Limb (tissue), 2 donors: ENCODE data around the gene ARFRP1.

Source experiments
- DNase-seq, 2 donors: peaks; one replicate each; pipeline ENCODE4 v3.0.0-alpha.2; 2016; ENCODE audit errors: extremely low spot score in 2 of 2

ARFRP1 gene

DNA sequence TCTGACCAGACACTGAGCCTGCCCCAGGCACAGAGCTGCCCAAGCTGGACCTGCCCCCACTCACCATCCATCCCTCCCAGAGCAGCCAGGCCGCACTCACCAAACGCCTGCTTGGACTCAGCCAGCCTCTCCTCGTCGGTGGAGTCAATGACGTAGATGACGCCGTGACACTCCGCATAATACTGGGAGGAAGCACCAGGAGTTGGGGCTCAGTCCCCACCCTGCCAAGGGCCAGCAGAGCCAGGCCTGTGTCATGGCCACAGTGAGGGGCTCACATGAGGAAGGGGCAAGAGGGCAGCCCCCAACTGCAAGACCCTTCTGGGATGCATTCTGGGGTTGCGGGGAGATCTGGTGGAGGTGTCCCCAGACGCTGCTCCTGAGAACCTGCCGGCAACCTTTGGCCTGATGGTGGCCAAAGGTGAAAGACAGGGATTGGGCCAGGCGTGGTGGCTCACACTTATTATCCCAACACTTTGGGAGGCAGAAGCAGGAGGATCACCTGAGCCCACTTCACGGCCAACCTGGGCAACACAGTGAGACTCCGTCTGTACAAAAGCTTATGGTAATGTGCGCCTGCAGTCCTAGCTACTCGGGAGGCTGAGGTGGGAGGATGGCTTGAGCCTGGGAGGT is 5.6 kb downstream of the ARFRP1 start:
- no peak for DNase-seq

- DNase-seq: peak in 1 of 2 donors; percentile 33
Observed at GRCh38 chr20:63701329-63702035, 6.3 kb downstream of the ARFRP1 start.

DNA sequence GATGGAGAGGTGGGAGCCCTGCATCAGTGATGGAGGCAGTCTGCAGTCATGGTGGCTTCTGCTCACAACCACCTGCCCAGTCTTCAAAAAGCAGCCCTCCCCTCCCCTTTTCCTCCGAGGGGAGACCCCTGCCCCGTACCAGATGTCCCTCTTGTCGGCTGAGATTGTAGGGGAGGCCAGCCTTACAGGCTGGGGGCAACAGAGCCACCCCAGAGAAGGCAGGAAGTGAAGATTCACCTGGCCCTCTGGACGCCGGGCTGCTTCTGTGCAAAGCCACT is 6.8 kb downstream of the ARFRP1 start:
- no peak for DNase-seq

GRCh38 chr20:63700199-63701050 is 7.4 kb downstream of the ARFRP1 start:
- DNase-seq: no peak

GRCh38 chr20:63699466-63700198 is 8.1 kb downstream of the ARFRP1 start:
- peak in 1 of 2 donors; percentile 45 for DNase-seq

- DNase-seq: peak in 1 of 2 donors; percentile 50
Observed at GRCh38 chr20:63698739-63699465, 8.9 kb downstream of the ARFRP1 start.

- peak in 1 of 2 donors; percentile 38 for DNase-seq
Observed at GRCh38 chr20:63697868-63698545, 9.8 kb downstream of the ARFRP1 start.

DNA sequence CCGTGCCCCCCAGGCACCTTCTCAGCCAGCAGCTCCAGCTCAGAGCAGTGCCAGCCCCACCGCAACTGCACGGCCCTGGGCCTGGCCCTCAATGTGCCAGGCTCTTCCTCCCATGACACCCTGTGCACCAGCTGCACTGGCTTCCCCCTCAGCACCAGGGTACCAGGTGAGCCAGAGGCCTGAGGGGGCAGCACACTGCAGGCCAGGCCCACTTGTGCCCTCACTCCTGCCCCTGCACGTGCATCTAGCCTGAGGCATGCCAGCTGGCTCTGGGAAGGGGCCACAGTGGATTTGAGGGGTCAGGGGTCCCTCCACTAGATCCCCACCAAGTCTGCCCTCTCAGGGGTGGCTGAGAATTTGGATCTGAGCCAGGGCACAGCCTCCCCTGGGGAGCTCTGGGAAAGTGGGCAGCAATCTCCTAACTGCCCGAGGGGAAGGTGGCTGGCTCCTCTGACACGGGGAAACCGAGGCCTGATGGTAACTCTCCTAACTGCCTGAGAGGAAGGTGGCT is 10.4 kb downstream of the ARFRP1 start:
- DNase-seq: peak in 1 of 2 donors; percentile 40

- DNase-seq: peak in 1 of 2 donors; percentile 47
Observed at GRCh38 chr20:63696628-63697356, 11.0 kb downstream of the ARFRP1 start, which contains the start of gene TNFRSF6B. TSS of gene TNFRSF6B (plus strand) at chr20:63696652. CDS start at chr20:63696768, 116 bp downstream.

DNA sequence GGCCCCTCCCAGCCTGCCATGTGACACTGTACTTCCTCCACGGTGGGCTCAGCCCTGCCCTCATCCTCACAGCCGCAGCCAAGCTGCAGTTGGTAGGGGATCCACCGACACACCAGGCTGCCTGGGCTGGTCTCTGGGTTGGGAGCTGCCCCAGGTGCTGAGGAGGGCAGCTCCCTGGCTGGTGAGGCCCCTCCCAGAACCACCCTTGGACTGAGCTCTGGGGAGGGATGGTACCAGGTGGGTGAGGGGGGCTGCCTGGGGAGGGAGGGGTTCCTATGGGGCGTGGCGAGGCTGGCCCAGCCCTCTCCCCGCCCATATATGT is 11.5 kb downstream of the ARFRP1 start:
- DNase-seq: peak in 1 of 2 donors; percentile 44

- peak in 1 of 2 donors; percentile 29 for DNase-seq
Observed at GRCh38 chr20:63695424-63696305, 12.1 kb downstream of the ARFRP1 start.

DNA sequence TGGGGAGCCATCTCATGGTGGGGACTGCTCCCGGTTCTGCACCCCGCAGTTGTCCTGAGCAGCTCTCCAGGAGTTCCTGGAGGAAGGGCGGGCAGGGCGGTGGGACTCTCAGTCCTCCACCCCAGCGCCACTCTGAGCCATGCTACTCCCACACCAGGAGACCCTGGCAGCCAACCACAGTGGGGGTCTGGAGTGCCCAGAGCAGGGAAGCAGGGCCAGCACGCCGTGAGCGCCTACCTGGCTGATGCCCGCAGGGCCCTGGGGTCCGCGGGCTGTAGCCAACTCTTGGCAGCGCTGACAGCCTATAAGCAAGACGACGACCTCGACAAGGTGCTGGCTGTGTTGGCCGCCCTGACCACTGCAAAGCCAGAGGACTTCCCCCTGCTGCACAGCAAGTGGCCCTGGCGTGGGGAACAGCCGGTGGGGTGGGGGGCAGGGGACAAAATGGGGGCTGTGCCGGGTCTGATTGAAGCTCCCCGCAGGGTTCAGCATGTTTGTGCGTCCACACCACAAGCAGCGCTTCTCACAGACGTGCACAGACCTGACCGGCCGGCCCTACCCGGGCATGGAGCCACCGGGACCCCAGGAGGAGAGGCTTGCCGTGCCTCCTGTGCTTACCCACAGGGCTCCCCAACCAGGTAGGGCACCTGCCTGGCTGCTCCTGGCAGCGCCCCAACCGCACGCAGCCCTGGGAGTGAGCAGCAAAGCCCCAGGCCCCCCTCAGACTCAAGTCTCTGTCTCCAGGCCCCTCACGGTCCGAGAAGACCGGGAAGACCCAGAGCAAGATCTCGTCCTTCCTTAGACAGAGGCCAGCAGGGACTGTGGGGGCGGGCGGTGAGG is 13.0 kb downstream of the ARFRP1 start:
- DNase-seq: peak in 1 of 2 donors; percentile 33

DNA sequence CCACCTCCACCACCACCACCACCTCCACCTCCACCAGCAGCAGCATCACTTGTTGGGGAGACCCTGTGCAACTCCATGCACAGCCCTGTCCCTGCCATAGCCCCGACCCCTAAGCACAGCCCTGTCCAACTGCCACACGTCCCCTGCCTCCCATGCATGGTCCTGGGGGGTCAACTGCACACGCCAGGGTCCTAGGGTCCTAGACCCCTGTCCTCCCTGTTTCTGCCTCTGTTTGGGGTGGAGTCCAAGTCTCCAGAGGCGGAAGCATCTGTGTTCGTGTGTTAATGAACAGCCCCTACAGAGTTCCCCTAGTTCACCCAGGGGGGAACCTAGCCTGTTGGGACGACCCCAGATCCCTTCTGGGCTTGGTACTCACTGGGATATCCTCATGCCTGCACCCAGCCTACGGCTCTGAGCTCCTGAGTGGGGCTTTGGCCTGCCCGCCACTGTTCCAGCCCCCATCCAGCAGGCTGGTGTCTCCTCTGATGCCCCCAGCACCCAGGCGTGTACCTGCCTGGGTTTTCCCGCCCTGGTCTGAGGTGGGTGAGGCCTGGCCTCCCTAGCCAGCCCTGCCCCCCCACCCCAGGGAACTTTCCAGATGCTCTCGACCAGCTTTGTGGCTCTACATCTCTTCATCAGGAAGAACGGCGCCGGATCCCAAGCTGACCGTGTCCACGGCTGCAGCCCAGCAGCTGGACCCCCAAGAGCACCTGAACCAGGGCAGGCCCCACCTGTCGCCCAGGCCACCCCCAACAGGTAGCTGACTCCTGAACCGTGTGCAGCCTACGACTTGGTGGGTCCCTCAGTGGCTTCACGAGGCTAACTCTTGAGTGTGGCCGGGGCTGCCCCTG is 13.8 kb downstream of the ARFRP1 start:
- no peak for DNase-seq

DNA sequence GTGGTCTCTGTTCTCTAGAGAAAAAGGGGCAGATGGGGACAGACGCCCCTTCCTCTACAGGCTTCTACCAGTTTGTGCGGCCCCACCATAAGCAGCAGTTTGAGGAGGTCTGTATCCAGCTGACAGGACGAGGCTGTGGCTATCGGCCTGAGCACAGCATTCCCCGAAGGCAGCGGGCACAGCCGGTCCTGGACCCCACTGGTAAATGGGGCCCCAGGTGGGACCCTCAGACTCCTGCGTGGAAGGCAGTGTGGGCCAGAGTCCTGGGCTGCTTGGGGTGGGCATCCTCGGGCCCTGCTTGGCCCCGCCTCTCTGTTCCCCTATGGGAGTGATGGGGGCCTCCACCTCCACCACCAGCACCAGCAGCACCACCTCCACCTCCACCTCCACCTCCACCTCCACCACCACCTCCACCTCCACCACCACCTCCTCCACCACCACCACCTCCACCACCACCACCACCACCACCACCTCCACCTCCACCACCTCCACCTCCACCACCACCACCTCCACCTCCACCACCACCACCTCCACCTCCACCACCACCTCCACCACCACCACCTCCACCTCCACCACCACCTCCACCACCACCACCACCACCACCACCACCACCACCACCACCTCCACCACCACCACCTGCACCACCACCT is 14.6 kb downstream of the ARFRP1 start:
- DNase-seq: peak in 1 of 2 donors; percentile 28

DNA sequence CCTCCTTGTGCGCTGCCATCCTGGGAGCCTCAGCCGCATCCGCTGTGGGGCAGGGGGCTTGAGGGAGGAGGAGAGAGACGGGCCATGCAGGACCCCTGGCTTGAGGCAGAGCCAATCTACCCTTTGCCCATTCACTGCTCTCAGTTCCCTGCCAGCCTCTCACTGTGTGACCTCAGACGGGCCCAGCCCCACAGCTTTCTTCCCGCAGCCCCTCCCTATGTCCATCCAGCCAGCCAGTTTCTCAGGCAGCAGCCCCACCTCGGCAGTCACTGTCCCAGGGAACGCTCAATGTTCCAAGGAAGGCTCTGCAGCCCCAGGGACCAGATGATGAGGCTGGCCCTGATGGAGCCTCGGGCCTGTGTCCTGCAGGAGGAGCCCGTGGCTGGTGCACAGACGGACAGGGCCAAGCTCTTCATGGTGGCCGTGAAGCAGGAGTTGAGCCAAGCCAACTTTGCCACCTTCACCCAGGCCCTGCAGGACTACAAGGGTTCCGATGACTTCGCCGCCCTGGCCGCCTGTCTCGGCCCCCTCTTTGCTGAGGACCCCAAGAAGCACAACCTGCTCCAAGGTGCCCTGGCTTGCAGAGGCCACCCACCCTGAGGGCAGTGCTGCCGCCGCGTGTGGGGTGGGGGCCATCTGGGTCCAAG is 15.2 kb downstream of the ARFRP1 start:
- peak in 1 of 2 donors; percentile 34 for DNase-seq
